ENCODE results near the gene PLEKHG5.

DNA sequence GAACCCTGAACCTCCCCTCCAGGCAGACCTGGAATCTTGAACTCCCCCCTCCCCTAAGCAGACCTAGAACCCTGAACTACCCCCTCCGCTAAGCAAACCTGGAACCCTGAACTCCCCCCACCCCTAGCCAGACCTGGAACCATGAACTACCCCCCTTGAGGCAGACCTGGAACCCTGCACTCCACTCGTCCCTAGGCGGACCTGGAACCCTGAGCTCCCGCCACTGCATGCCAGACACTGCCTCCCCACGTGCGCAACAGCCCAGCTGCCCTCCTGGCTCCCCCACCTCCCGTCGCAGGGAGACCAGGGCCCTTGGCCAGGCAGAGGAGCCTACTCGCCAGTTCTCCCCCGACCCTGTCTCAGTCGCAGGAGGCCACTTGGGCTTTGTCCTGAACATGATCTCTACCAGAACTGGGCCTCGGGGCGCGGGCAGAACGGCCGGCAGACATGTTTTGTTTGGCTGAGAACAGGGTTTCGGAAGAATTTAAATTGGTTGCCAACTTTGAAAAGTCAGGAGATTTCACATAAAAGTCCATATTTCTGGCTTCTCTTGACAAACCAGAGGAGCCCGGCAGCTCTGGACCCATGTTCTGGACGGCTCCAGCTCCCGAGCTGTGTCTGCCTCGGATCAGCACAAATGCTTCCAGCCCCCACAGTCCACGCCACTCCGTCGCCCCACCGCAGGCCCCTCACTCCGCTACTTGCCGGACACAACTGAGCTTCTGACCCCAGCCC is 9.2 kb upstream of the PLEKHG5 start:
- TF ChIP-seq, protein P1, sequence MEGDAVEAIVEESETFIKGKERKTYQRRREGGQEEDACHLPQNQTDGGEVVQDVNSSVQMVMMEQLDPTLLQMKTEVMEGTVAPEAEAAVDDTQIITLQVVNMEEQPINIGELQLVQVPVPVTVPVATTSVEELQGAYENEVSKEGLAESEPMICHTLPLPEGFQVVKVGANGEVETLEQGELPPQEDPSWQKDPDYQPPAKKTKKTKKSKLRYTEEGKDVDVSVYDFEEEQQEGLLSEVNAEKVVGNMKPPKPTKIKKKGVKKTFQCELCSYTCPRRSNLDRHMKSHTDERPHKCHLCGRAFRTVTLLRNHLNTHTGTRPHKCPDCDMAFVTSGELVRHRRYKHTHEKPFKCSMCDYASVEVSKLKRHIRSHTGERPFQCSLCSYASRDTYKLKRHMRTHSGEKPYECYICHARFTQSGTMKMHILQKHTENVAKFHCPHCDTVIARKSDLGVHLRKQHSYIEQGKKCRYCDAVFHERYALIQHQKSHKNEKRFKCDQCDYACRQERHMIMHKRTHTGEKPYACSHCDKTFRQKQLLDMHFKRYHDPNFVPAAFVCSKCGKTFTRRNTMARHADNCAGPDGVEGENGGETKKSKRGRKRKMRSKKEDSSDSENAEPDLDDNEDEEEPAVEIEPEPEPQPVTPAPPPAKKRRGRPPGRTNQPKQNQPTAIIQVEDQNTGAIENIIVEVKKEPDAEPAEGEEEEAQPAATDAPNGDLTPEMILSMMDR (IDR thresholded peaks at IDR 0.05), result no peak
- TF ChIP-seq POLR2A (IDR thresholded peaks at IDR 0.05), result no peak

Measured in lower leg skin (tissue), 3 donors.